ENCODE data around the gene TNFRSF18.
A peak's percentile ranks its signal among the peaks of the same experiment; 100 is the strongest.

Gene TNFRSF18

DNA sequence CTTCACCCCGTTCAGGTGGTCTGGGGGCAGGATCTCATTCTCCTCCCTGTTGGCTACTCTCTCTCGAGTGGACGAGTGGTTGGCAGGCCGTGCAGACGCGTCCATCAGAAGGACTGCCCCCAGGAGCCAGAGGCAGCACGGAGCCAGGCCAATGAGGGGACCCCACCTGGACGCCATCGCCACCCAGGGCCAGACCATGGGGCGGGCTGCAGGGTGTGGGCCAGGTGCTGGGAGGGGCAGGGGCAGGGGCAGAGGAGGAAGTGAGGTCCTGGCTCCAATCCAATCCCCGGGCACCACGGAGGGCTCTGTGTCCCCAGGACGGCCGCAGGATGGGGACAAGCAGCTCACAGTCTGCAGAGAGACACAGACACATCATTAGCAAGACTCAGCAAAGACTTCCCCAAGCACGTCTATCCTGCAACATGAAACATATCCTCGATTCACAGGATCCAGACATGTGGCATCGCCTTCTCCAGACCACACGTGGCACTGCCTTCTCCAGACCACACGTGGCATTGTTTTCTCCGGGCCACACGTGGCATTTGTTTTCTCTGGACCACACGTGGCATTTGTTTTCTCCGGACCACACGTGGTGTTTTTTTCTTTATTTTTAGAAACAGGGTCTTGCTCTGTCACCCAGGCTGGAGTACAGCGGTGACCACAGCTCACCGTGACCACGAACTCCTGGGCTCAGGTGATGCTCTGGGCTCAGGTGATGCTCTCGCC is 22.4 kb upstream of the TNFRSF18 start:
- DNase-seq (ENCODE audit: low read depth in 2 of 2), result no peak

DNA sequence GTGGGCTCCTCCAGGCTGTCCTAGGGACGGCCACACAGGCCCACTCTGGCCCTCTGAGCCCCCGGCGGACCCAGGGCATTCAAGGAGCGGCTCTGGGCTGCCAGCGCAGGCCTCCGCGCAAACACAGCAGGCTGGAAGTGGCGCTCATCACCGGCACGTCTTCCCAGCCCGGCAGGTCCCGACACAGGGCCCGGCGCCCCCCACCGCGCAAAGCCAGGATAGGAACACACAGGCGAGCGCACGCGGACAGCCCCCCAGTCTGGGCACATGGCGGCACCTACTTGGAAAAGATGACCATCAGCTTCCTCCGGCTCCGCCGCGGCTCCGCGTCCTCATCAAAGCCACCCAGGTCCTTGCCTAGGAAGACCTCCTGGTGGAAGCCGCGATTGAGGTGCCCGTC is 21.8 kb upstream of the TNFRSF18 start:
- DNase-seq (ENCODE audit: low read depth in 2 of 2), result no peak

DNA sequence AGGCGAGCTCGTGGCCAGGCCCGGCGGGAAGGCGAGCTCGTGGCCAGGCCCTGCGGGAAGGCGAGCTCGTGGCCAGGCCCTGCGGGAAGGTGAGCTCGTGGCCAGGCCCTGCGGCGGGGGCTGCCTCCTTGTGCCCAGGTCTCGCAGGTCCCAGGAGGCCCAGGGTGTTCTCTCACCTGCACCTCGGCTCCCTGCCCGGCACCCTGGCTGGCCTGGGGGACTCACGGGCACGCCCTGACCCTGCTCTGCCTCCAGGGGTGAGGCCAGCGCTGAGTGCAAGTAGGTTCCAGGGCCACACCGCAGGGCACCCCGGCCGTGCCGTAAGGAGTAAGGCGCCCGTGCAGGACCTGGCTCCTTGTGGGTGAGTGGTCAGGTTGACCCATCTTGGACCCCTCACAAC is 21.0 kb upstream of the TNFRSF18 start:
- DNase-seq (ENCODE audit: low read depth in 2 of 2), result no peak

- no peak for DNase-seq (ENCODE audit: low read depth in 2 of 2)
These were observed 20.4 kb upstream of the TNFRSF18 start for GRCh38 chr1:1226566-1227362.

DNA sequence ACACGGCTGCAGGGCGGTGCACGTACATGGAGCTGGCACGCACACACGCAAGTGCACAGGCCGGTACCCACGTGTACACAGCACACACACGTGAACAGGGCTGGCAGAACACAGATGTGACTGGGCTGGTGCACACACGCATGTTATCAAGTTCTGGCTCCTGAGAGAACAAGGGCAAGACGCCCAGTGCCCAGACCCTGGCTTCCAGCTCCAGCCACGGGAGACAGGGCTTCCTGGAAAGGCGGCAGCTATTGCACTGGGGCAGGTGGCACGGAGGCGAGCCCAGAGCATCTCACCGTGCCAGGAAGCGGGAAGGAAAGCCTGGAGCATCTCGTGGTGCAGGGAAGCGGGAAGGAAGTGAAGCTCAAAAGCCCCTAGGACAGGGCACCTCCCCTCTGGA is 19.5 kb upstream of the TNFRSF18 start:
- DNase-seq (ENCODE audit: low read depth in 2 of 2), result no peak

DNA sequence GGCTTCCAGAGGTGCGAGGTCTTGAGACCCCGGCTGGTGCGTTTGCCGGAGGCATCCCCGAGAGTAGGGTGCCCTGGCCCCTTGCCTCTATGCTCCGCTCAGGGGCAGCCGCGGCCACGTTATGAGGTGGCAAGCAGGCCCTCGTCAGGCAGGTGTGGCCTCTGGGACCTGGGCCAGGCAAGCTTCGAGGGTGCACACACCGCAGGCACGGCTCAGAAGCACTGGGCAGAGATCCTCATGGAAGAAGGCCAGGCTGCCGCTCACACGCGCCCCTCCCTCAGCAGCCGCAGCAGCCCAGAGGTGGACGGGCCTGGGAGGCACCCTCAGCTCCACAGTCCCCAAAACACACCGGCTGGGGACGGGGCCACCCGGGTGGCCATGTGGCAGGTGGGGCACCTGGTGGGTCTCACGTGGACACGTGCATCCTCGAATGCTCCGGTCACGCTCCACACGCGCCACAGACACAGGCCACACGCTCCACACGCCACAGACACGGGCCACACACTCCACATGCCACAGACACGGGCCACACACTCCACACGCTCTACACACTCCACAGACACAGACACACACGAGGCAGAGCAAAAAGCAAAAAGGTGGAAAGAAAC is 18.9 kb upstream of the TNFRSF18 start:
- DNase-seq (ENCODE audit: low read depth in 2 of 2), result no peak

GRCh38 chr1:1223891-1224290 is 17.5 kb upstream of the TNFRSF18 start:
- DNase-seq (ENCODE audit: low read depth in 2 of 2), result no peak

GRCh38 chr1:1223321-1223720 is 16.9 kb upstream of the TNFRSF18 start:
- no peak for DNase-seq (ENCODE audit: low read depth in 2 of 2)

GRCh38 chr1:1222575-1223225 is 16.3 kb upstream of the TNFRSF18 start:
- no peak for DNase-seq (ENCODE audit: low read depth in 2 of 2)

- no peak for DNase-seq (ENCODE audit: low read depth in 2 of 2)
These were observed 15.6 kb upstream of the TNFRSF18 start for GRCh38 chr1:1221887-1222574.

DNA sequence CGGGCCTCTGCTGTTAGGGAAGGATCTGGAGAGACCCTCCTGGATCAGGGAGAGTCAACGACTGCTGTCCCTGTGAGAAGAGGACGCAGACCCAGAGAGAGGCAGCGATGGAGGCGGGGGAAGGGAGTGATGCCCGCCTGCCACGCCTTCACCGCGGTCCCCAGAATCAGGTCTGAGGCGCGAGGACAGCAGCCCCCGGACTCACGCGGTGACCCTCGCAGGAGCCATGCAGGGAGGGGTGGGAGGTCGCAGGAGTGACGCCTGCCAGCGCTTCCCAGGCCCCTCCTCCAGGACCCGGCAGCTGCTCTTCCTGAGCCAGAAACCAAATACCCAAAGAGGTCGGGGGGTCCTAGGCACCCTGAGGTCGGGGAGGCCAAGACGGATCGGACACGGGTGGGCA is 13.8 kb upstream of the TNFRSF18 start:
- DNase-seq (ENCODE audit: low read depth in 2 of 2), result no peak

DNA sequence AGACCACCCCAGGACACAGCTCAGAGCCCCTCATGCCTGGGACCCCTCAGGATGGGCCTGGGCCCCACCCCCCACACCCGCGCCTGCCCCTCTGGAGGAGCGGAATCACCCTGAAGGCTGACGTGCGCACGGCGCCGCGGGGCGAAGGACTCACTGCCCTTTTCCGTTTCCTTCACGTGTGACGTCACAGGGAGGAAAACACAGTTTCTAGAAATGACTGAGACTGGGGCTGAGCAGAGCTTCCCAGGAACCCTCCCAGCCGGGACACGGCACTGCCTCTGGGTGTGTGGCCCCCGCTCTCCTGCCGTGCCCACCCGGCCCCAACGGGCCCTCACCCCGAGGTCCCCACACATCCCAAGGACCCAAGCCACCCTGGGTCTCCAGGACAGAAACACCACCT is 12.9 kb upstream of the TNFRSF18 start:
- DNase-seq (ENCODE audit: low read depth in 2 of 2), result peak in 1 of 2 donors; percentile 24

GRCh38 chr1:1218524-1219200 is 12.3 kb upstream of the TNFRSF18 start:
- no peak for DNase-seq (ENCODE audit: low read depth in 2 of 2)

DNA sequence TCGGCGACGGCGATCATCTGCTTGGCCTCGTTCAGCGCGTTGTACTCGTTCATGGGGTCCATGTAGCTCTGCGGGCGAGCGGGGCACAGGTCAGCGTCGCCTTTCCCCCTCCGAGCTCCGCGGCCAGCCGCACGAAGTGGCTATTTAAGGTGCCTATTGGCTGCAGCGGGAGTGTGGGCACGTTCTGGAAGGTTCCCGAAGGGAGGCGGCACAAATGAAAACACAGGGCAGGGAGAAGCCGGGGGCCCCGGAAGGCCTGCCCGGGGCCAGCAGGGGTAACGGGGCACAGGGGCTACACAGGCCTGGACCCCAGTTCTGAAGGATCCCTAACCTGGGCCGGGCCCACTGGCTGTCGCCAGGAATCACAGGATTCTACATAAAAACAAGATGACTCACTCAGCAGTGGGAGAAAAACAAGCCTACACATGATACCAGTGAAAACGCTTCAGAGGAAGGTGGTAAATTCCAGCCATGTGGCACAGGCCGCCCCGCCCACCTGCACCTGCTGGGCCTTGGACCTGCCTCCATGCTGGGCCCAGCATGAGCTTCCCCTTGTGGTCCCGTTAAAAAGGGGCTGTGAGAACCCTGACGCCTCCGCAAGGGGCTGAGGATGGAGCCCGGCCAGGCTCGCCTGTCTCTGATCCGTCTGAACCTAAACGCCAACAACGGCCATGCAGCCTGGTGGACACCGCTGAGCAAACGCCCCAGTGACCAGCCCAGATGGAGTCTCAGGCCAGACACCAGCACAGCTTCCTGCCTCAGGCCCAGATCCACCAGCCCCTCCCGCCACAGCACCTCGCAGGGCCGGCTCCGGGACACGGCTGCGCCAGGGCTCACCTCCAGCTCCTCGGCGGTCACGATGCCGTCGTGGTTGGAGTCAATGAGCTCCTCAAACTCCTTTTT is 11.5 kb upstream of the TNFRSF18 start:
- peak in 1 of 2 donors; percentile 32 for DNase-seq (ENCODE audit: low read depth in 2 of 2)

DNA sequence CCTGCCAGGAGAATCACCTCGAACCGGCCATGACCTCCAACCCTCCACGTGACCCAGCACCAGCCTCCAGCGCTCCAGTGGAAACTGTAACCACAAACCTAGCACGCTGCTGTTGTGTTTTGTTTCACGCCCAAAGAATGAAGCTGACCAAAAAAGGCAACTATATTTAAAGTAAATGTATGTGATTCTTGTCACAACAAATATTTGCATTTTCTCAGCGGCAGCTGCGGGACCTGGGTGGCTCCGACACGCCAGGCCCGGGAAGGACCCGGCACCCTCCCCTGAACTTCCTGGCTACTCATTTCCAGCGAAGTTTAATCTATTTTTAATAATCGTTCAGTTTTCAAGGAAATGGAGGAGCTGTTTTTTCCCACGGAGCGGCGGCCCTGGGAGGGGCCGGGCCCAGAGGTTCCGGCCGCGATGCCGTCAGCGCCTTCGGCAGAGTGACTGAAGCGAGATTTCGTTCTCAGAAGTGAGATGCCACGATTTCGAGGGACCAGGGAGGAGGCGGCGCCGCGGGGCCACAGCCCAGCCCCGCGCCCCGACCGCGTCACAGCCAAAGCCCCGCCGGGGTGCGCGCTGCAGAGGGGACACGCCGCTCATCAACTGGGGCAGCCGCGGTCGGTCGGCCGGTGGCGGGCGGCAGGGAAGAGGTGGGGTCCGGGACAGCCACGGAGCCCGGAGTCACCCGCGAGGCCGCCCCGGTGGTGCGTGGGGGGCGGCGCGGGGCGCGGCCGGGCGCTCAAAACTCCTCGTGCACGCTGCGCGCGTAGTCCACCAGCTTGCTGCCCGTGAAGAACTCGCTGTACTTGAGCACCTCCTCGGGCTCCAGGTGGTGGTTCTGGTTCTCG is 10.6 kb upstream of the TNFRSF18 start:
- DNase-seq (ENCODE audit: low read depth in 2 of 2), result no peak

GRCh38 chr1:1215881-1216605 is 9.7 kb upstream of the TNFRSF18 start:
- DNase-seq (ENCODE audit: low read depth in 2 of 2), result no peak

DNA sequence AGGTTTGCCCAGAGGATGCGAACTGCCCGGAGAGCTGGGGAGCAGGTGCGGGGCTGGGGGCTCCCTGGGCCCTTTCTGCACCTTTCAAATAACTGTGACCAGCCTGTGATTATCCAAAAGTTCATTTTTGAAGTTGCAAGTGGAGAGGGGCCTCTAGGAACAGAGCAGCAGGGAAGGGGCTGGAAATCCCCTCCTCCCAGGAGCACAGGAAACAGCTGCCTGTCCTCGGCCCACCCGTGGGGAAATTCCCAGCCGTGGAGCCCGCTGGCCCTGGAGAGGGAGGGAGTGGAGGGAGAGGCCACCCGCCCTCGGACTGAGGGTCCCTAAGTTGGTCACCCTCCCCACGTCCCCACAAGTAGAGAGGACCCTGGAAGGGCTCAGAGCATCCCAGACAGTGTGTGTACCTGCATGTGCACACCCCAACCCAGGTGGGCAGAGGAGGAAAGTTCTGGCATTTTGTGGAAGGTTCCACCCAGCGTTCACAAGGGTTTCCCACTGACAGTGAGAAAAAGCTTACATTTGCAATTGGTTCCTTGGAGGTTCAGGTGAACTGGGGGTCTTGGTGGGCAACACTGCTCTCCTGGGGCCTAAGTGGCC is 8.8 kb upstream of the TNFRSF18 start:
- DNase-seq (ENCODE audit: low read depth in 2 of 2), result no peak
